HCT116 (cell line): ENCODE measurements around the gene C17orf100.

ENCODE experiments used
- ATF3 ChIP-seq: IDR thresholded peaks from 2 replicates; pipeline ENCODE4 v1.6.1; 2012
- CBX3 ChIP-seq: IDR thresholded peaks from 2 replicates; pipeline ENCODE4 v1.6.1; 2012; ENCODE audit warnings: low read depth
- CEBPB ChIP-seq: IDR thresholded peaks from 2 replicates; pipeline ENCODE4 v1.6.1; 2012; ENCODE audit warnings: low read depth
- EZH2phosphoT487 ChIP-seq: fragments of 200-600 bp; IDR thresholded peaks from 2 replicates; pipeline ENCODE4 v1.6.1; 2018; ENCODE audit warnings: antibody characterized with exemption, borderline replicate concordance
- FOSL1 ChIP-seq: IDR thresholded peaks from 2 replicates; pipeline ENCODE4 v1.6.1; 2012; ENCODE audit warnings: low read depth
- POLR2A ChIP-seq: IDR thresholded peaks from 2 replicates; pipeline ENCODE4 v1.7.0; 2011; ENCODE audit warnings: borderline replicate concordance; ENCODE audit not compliant: insufficient read depth, insufficient read length; ENCODE audit errors: extremely low read depth
- RAD21 ChIP-seq: IDR thresholded peaks from 2 replicates; pipeline ENCODE4 v1.6.1; 2012; ENCODE audit warnings: low read depth, mild to moderate bottlenecking
- SIN3A ChIP-seq: IDR thresholded peaks from 2 replicates; pipeline ENCODE4 v1.6.1; 2012; ENCODE audit warnings: low read depth
- SP1 ChIP-seq: IDR thresholded peaks from 2 replicates; pipeline ENCODE4 v1.6.1; 2012; ENCODE audit warnings: low read depth
- SRF ChIP-seq: IDR thresholded peaks from 2 replicates; pipeline ENCODE4 v1.6.1; 2012; ENCODE audit warnings: low read depth
- YY1 ChIP-seq: IDR thresholded peaks from 2 replicates; pipeline ENCODE4 v1.6.1; 2011; ENCODE audit warnings: low read length, low read depth, moderate library complexity, mild to moderate bottlenecking; ENCODE audit not compliant: insufficient replicate concordance; ENCODE audit errors: extremely low read depth
- ZBTB33 ChIP-seq: IDR thresholded peaks from 2 replicates; pipeline ENCODE4 v1.6.1; 2011; ENCODE audit warnings: mild to moderate bottlenecking, low read length, moderate library complexity; ENCODE audit not compliant: insufficient replicate concordance; ENCODE audit errors: extremely low read depth
- ZFX ChIP-seq: fragments of 450-650 bp; IDR thresholded peaks from 2 replicates; pipeline ENCODE4 v1.6.1; 2017
- TF ChIP-seq, protein P1 (sequence below), 3 experiments: fragments of 200-600 bp in 1 of 3; sonication (generic) in 1 of 3; IDR thresholded peaks in 2 of 3; conservative IDR thresholded peaks in 1 of 3; 2 replicates each; pipeline ENCODE4 v1.5.1; 2012 to 2017; ENCODE audit warnings: low read depth in 2 of 3, low read length in 2 of 3, antibody characterized with exemption in 1 of 3, borderline replicate concordance in 1 of 3, control low read depth in 1 of 3, mild to moderate bottlenecking in 1 of 3, mixed read lengths in 1 of 3, mixed run types in 1 of 3, moderate library complexity in 1 of 3; ENCODE audit not compliant: insufficient read depth in 1 of 3

DNA sequence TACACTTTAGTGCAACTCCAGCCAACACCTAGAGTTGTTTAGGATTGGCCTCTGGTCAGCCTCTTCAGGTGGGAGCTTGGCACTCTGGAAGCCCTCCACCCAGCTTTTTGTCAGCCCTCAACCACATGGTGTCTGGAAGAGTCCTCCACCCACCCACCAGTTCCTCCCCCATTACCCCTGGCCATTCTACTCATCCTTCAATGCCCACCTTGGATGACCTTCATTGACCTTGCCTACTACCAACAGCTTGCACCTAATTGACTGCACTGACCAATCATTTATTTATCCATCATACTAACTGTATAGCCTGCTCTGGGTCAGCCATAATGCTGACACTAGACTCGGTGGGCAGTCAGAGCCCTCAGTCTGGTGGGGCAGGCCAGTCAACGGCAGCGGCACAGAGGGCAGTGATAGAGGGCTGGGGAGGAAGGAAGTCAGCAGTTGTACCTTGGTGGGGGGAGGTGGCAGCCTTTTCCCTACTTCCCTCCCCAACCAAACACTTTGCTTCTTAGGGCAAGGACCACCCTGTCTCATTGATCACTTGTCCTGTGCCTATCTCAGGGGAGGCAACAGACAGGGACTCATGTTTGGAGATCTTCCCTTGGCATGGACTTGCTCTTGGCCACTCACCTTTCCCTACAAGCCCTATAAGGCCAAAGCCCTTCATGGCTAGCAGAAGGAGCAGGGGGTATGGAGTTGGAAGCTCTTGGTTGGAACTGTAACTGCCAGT lies 32.3 kb downstream of the C17orf100 start:
- TF ChIP-seq RAD21 (no peak), SIN3A (no peak), SP1 (no peak), ATF3 (no peak), ZFX (no peak), CBX3 (no peak), EZH2phosphoT487 (no peak), POLR2A (no peak), FOSL1 (no peak), YY1 (no peak), SRF (no peak), CEBPB (no peak), ZBTB33 (no peak)
- TF ChIP-seq, protein P1, sequence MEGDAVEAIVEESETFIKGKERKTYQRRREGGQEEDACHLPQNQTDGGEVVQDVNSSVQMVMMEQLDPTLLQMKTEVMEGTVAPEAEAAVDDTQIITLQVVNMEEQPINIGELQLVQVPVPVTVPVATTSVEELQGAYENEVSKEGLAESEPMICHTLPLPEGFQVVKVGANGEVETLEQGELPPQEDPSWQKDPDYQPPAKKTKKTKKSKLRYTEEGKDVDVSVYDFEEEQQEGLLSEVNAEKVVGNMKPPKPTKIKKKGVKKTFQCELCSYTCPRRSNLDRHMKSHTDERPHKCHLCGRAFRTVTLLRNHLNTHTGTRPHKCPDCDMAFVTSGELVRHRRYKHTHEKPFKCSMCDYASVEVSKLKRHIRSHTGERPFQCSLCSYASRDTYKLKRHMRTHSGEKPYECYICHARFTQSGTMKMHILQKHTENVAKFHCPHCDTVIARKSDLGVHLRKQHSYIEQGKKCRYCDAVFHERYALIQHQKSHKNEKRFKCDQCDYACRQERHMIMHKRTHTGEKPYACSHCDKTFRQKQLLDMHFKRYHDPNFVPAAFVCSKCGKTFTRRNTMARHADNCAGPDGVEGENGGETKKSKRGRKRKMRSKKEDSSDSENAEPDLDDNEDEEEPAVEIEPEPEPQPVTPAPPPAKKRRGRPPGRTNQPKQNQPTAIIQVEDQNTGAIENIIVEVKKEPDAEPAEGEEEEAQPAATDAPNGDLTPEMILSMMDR (IDR thresholded peaks at IDR 0.05 in 2 of 3, conservative IDR thresholded peaks at IDR 0.05 in 1 of 3; ENCODE audit: borderline replicate concordance in 1 of 3, insufficient read depth in 1 of 3, low read depth in 2 of 3, low read length in 2 of 3), result no peak
